Endothelial cell (in vitro differentiated cells): Measurements from ENCODE around the gene R3HDM4. TPM values are rescaled to one million over a fixed set of nuclear protein-coding genes. Genes with fewer than 3 reads are reported as not detected.
A peak's percentile ranks its signal among the peaks of the same experiment; 100 is the strongest.

ENCODE experiments used
- DNase-seq: peaks from one replicate; pipeline ENCODE4 v3.0.0; 2021; ENCODE audit warnings: low spot score
- H3K27ac Mint-ChIP-seq: one replicate; pipeline ENCODE4 v1.8.0; 2021; ENCODE audit warnings: mixed read lengths, inconsistent platforms; ENCODE audit not compliant: unreplicated experiment
- H3K27me3 Mint-ChIP-seq: one replicate; pipeline ENCODE4 v1.8.0; 2021; ENCODE audit warnings: mild to moderate bottlenecking, moderate library complexity, mixed read lengths, inconsistent platforms; ENCODE audit not compliant: unreplicated experiment
- H3K36me3 Mint-ChIP-seq: one replicate; pipeline ENCODE4 v1.8.0; 2021; ENCODE audit warnings: mild to moderate bottlenecking, low read depth, mixed read lengths, inconsistent platforms; ENCODE audit not compliant: unreplicated experiment
- H3K4me1 Mint-ChIP-seq: one replicate; pipeline ENCODE4 v1.8.0; 2021; ENCODE audit warnings: mild to moderate bottlenecking, mixed read lengths, inconsistent platforms; ENCODE audit not compliant: unreplicated experiment
- H3K4me3 Mint-ChIP-seq: one replicate; pipeline ENCODE4 v1.8.0; 2021; ENCODE audit warnings: mild to moderate bottlenecking, mixed read lengths, inconsistent platforms; ENCODE audit not compliant: unreplicated experiment
- H3K9me3 Mint-ChIP-seq: one replicate; pipeline ENCODE4 v1.8.0; 2021; ENCODE audit warnings: mixed read lengths, inconsistent platforms; ENCODE audit not compliant: unreplicated experiment
- CTCF ChIP-seq: fragments of 200-600 bp; sonication (generic); IDR thresholded peaks from one replicate; pipeline ENCODE4 v1.5.0; 2021; ENCODE audit warnings: antibody characterized with exemption; ENCODE audit not compliant: unreplicated experiment
- total RNA-seq: library from RNA; stranded (reverse); fragmentation: NEBNext Ultra II Directional; extraction: Animal tissue kit (Norgen Biotek cat#: 25700); gene quantifications from one replicate; pipeline ENCODE4 v1.2.1, GENCODE V29; 2021; ENCODE audit not compliant: unreplicated experiment

R3HDM4 gene
- total RNA-seq, 1 donor from 2014 or later: 40.6 TPM

DNA sequence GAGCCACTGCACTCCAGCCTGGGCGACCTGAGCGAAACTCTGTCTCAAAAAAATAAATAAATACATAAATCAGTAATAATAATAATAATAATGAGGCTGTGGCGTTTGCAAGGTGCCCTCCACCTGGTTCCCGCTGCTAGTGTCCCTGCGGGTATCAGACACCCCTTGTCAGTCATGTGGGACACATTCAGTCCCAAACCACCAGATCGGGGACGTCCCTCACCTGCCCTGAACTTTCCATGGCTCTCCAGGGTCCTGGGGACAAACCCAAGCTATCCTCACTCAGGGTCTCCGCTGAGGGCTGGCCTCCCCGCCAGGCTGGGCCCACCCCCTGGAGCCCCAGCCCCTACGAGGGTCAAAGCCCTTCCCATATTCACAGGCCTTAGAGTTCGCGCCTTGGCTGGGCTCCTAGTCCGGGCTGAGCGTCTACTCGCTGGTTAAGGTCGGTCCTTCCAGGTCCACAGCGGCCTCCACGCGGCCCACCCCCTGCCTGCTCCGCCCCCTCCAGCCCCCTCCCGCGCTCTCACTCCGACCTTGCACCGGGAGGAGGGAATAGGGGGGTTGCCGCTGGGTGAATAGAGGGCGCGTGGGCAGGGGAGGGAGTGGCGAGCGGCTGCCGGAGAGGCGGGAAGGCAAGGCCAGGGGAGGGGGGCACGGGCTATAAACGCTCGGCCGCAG lies 3.8 kb upstream of the R3HDM4 start:
- no peak overlapping the region for H3K4me3 Mint-ChIP-seq
- no peaks in the 10 kb centered on the region for H3K9me3 Mint-ChIP-seq
- peaks cover 2% of the 10 kb centered on the region for H3K4me1 Mint-ChIP-seq
- peaks cover 5% of the 10 kb centered on the region for H3K27me3 Mint-ChIP-seq
- TF ChIP-seq CTCF: no peak
- no peak for DNase-seq
- H3K36me3 Mint-ChIP-seq: peaks cover 6% of the 10 kb centered on the region
- H3K27ac Mint-ChIP-seq: no peak overlapping the region

DNA sequence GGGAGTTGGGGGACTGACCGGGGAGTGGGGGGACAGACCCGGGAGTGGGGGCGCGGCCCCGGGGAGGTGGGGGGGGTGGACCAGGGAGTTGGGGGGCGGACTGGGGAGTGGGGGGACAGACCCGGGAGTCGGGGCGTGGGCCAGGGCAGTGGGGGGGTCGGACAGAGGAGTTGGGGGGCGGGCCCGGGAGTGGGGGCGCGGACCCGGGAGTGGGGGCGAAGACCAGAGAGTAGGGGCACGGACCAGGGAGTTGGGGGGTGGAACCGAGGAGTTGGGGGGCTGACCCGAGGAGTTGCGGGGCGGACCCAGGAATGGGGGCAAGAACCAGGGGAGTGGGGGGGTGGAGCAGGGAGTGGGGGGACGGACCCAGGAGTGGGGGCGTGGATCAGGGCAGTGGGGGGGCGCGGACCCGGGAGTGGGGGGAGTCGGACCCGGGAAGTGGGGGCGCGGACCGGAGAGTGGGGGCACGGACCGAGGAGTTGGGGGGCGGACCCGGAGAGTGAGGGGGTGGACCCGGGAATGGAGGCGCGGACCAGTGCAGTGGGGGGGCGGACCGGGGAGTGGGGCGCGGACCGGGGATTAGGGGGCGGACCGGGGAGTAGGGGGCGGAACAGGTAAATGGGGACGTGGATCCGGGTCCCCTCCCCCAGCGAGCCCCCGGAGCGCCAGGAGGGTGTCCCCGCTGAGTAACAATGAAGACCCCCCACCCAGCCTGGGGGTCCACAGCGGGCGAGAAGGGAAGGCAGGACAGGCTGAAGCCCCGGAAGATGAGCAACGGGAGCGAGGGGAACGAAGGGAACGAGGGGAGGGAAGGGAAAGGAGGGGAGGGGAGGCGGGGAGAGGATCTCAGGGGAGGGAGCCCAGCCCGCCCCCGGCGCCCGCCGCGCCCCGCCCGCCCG lies 589 bp downstream of the R3HDM4 start:
- Mint-ChIP-seq H3K36me3 (peaks cover 3% of the 10 kb centered on the region), H3K27ac (no peak overlapping the region), H3K27me3 (peaks cover 5% of the 10 kb centered on the region), H3K9me3 (no peaks in the 10 kb centered on the region), H3K4me3 (peak overlapping the region; percentile 82), H3K4me1 (no peaks in the 10 kb centered on the region)
- DNase-seq: no peak
- TF ChIP-seq CTCF: no peak

GRCh38 chr19:911197-912033 lies 1.6 kb downstream of the R3HDM4 start:
- no peak for DNase-seq
- Mint-ChIP-seq H3K27me3 (peaks cover 5% of the 10 kb centered on the region), H3K36me3 (peaks cover 3% of the 10 kb centered on the region), H3K4me1 (no peaks in the 10 kb centered on the region), H3K27ac (no peak overlapping the region), H3K9me3 (no peaks in the 10 kb centered on the region), H3K4me3 (peak overlapping the region; percentile 71)
- no peak for TF ChIP-seq CTCF

DNA sequence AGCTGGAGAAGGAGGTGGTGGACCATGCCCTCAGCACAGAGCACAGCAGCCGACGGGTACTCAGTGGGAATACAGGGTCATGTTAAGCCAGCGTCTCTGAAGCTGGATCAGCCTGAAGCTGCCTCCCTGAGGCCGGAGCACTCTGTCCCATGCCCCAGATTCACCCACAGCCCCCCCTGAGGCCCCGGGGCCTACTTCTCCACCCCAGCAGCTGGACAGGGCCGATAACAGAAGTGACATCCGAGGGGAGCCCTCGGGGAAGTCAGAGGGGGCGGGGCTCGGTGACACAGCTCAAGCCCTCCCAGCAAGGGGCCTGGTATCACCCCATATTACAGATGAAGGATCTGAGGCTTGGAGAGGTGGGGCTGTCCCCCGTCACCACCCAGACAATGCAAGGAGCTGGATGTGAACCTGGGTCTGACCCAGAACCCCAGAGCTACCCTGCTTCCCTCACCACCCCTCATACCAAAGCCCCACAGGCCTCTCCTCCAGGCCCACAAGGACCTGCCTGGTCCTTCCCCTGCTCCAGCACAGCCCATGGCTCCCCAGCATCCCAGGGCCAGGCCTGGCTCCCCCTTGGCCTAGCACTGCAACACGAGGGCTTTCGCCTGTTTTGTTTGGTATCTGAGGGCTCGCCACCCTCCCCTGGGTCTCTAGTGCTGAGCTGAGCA lies 5.7 kb downstream of the R3HDM4 start:
- no peak for DNase-seq

More for the DNA sequence above, 5.7 kb downstream of the R3HDM4 start:
- no peak overlapping the region for H3K27ac Mint-ChIP-seq
- TF ChIP-seq CTCF: no peak
- H3K4me1 Mint-ChIP-seq: no peaks in the 10 kb centered on the region
- no peaks in the 10 kb centered on the region for H3K9me3 Mint-ChIP-seq
- no peaks in the 10 kb centered on the region for H3K36me3 Mint-ChIP-seq
- H3K4me3 Mint-ChIP-seq: no peak overlapping the region
- peaks cover 3% of the 10 kb centered on the region for H3K27me3 Mint-ChIP-seq
